ENCODE data around the gene FHOD3.

- TF ChIP-seq ZNF530 (tag by site-specific recombination; IDR thresholded peaks at IDR 0.05; ENCODE audit: low read depth), result no peak
- no peak for TF ChIP-seq KLF8 (tag by site-specific recombination; IDR thresholded peaks at IDR 0.05)
- no peak for TF ChIP-seq CTCF (tag by site-specific recombination; IDR thresholded peaks at IDR 0.05)
These were observed 270.3 kb downstream of the FHOD3 start for GRCh38 chr18:36567800-36568199.
